ENCODE measurements around the gene SACM1L.

The SACM1L gene

DNA sequence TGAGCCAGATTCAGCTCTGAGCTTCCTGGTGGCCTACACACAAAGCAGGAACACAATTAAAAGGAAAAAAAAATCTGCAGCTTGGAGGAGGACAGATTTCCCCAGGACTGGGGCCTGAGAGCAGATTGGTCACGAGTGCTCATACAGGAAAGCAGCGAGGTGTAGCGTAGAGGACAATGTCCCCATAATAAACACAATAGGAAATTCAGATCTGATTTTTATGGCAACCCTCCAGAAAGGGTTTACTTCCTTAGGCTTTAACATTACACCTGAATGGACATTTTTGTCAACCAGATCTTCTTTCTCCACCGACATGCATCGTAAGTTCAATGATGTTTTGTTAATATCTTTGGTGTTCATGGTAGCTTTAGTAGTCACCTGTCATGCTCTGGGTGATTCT lies 83.9 kb downstream of the SACM1L start:
- Histone ChIP-seq H3K27ac (ENCODE audit: low read depth, low read length) (no peak overlapping the region), H3K27me3 (ENCODE audit: insufficient read depth, low read length) (no peaks in the 10 kb centered on the region)
- 95% methylated on average over 5 of the region's 5 CpGs for WGBS

DNA sequence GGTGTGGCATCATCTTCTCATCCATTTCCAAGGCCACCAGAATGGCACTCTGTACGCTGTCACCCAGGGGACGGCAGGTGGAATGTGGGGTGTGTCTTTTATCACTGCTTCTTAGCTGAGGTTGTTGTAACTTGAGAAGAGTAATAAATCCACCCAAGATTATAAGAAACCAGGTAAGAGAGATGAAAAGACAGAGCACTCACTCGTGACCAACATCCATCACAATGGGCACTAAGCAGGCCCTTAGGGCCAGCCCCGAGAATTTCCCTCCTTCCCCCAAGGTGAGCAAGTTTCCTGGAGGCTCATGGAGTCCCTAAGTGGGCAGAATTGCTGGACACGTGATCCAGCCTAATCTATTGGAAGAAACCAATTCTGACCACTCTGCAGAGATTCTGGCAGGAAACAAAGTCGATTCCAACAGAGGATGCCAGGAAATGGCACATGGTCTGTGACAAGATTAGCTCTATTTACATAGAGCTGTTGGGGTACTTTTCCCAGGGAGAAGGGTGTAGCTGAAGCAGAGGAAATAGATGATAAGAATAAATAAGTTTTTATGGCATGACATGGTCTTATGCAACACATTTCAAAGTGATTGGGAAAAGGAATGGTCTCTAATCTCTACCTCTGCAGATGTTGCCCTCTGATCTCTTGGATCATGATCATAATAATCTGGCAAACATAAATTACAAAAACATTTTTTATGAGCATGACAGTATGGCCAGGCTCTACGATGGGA lies 84.7 kb downstream of the SACM1L start:
- WGBS, result 79% methylated on average over 5 of the region's 7 CpGs
- no peaks in the 10 kb centered on the region for H3K36me3 ChIP-seq (ENCODE audit: insufficient read depth, low read length)
- H3K27me3 ChIP-seq (ENCODE audit: insufficient read depth, low read length), result no peaks in the 10 kb centered on the region

More for the DNA sequence above, 83.9 kb downstream of the SACM1L start:
- Histone ChIP-seq H3K9ac (ENCODE audit: low read depth, low read length) (no peak overlapping the region), H3K4me3 (ENCODE audit: low read length) (no peak overlapping the region), H3K36me3 (ENCODE audit: insufficient read depth, low read length) (no peaks in the 10 kb centered on the region), H3K9me3 (ENCODE audit: insufficient read depth, low read depth, low read length) (no peaks in the 10 kb centered on the region), H3K4me1 (ENCODE audit: insufficient read depth, low read length) (no peaks in the 10 kb centered on the region; the same call in 1 of the 2 replicates)

GRCh38 chr3:45774581-45775521 lies 85.7 kb downstream of the SACM1L start:
- WGBS, result 76% methylated on average over 7 of the region's 8 CpGs
- no peak overlapping the region for H3K27ac ChIP-seq (ENCODE audit: low read depth, low read length)
- H3K36me3 ChIP-seq (ENCODE audit: insufficient read depth, low read length), result no peaks in the 10 kb centered on the region
- H3K9me3 ChIP-seq (ENCODE audit: insufficient read depth, low read depth, low read length), result no peaks in the 10 kb centered on the region
- no peak overlapping the region for H3K4me3 ChIP-seq (ENCODE audit: low read length)
- no peaks in the 10 kb centered on the region for H3K27me3 ChIP-seq (ENCODE audit: insufficient read depth, low read length)
- H3K9ac ChIP-seq (ENCODE audit: low read depth, low read length), result no peak overlapping the region
- H3K4me1 ChIP-seq (ENCODE audit: insufficient read depth, low read length), result no peaks in the 10 kb centered on the region; the same call in 1 of the 2 replicates

More for the DNA sequence above, 84.7 kb downstream of the SACM1L start:
- Histone ChIP-seq H3K9me3 (ENCODE audit: insufficient read depth, low read depth, low read length) (no peaks in the 10 kb centered on the region), H3K4me1 (ENCODE audit: insufficient read depth, low read length) (no peaks in the 10 kb centered on the region; the same call in 1 of the 2 replicates), H3K27ac (ENCODE audit: low read depth, low read length) (no peak overlapping the region), H3K4me3 (ENCODE audit: low read length) (no peak overlapping the region), H3K9ac (ENCODE audit: low read depth, low read length) (no peak overlapping the region)

DNA sequence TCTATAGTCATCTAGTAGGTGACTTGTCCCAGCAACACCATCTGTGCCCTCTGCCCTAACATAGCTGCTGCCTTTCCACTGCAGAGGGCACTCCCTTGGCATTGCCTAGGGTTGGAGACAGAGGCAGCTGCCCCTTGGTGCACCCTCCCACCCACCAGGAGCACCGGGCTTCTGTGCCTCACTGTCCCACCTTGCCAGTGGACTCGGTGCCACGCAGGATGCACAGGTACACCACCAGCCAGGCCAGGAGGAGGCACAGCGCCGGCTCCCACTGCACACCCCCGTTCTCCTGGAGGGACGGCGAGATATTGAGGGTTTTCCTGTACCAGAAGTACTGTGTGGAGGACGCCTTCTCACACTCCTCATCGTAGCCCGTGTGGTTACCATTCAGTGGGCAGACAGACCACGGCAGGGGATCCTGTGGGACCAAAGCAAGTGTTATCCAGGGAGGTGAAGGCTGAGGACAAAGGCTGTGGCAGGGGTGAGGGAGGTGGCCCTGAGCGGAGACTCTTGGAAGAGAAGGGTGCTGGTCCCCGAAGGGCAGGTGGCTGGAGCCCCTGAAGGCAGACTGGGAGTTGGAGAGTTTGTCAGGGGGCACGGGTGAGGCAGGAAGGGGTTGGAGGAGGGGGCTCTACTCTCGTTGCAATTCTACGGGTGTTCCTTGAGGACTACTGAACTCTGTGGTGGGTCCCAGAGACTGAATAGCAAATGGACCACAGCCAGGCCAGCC lies 86.5 kb downstream of the SACM1L start:
- no peaks in the 10 kb centered on the region for H3K9me3 ChIP-seq (ENCODE audit: insufficient read depth, low read depth, low read length)
- H3K27me3 ChIP-seq (ENCODE audit: insufficient read depth, low read length), result no peaks in the 10 kb centered on the region
- no peaks in the 10 kb centered on the region; the same call in 1 of the 2 replicates for H3K4me1 ChIP-seq (ENCODE audit: insufficient read depth, low read length)
- no peaks in the 10 kb centered on the region for H3K36me3 ChIP-seq (ENCODE audit: insufficient read depth, low read length)
- H3K4me3 ChIP-seq (ENCODE audit: low read length), result no peak overlapping the region
- WGBS, result 93% methylated on average over 17 of the region's 17 CpGs
- no peak overlapping the region for H3K9ac ChIP-seq (ENCODE audit: low read depth, low read length)
- H3K27ac ChIP-seq (ENCODE audit: low read depth, low read length), result no peak overlapping the region

- 91% methylated on average over 3 of the region's 3 CpGs for WGBS
- Histone ChIP-seq H3K4me3 (ENCODE audit: low read length) (no peak overlapping the region), H3K27me3 (ENCODE audit: insufficient read depth, low read length) (no peaks in the 10 kb centered on the region), H3K4me1 (ENCODE audit: insufficient read depth, low read length) (no peaks in the 10 kb centered on the region; the same call in 1 of the 2 replicates), H3K27ac (ENCODE audit: low read depth, low read length) (no peak overlapping the region), H3K9ac (ENCODE audit: low read depth, low read length) (no peak overlapping the region), H3K9me3 (ENCODE audit: insufficient read depth, low read depth, low read length) (no peaks in the 10 kb centered on the region), H3K36me3 (ENCODE audit: insufficient read depth, low read length) (no peaks in the 10 kb centered on the region)
Observed at GRCh38 chr3:45776301-45776595, 87.1 kb downstream of the SACM1L start.

- Histone ChIP-seq H3K9me3 (ENCODE audit: insufficient read depth, low read depth, low read length) (no peaks in the 10 kb centered on the region), H3K9ac (ENCODE audit: low read depth, low read length) (no peak overlapping the region), H3K27ac (ENCODE audit: low read depth, low read length) (no peak overlapping the region), H3K36me3 (ENCODE audit: insufficient read depth, low read length) (no peaks in the 10 kb centered on the region), H3K27me3 (ENCODE audit: insufficient read depth, low read length) (no peaks in the 10 kb centered on the region), H3K4me3 (ENCODE audit: low read length) (no peak overlapping the region), H3K4me1 (ENCODE audit: insufficient read depth, low read length) (no peaks in the 10 kb centered on the region; the same call in 1 of the 2 replicates)
- 89% methylated on average over 8 of the region's 8 CpGs for WGBS
Observed at GRCh38 chr3:45776611-45777010, 87.4 kb downstream of the SACM1L start.

DNA sequence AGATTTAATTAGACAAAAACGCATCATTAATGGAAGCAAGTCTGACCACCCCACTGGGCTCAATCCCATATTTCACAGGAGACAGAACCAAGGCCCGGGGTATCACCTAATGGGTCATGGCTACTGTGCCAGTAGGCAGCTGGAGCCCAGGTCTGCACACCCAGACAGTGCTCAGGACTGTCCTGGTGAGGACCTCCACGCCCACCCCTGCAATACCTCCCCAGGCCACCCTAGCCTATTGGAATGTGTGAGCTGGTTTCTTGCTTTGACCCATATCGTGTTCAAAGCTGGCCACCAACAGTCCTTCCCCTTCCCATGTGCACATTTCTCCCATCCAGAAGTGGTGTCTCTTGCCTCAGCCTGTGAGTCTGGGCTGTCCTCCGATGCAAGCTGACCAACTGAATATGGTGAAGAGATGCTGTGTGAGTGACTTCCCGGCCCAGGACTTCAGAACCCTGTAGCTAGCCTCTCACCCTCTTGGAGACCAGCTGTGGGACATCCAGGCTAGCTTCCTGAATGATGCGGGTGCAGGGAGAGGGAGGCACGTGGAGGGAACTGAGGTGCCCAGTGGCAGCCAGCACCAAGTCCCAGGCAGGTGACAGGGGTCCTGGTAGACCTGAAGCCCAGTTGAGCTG lies 88.0 kb downstream of the SACM1L start:
- Histone ChIP-seq H3K9ac (ENCODE audit: low read depth, low read length) (no peak overlapping the region), H3K4me1 (ENCODE audit: insufficient read depth, low read length) (no peaks in the 10 kb centered on the region; the same call in 1 of the 2 replicates), H3K36me3 (ENCODE audit: insufficient read depth, low read length) (no peaks in the 10 kb centered on the region), H3K9me3 (ENCODE audit: insufficient read depth, low read depth, low read length) (no peaks in the 10 kb centered on the region), H3K27ac (ENCODE audit: low read depth, low read length) (no peak overlapping the region), H3K27me3 (ENCODE audit: insufficient read depth, low read length) (no peaks in the 10 kb centered on the region), H3K4me3 (ENCODE audit: low read length) (no peak overlapping the region)
- WGBS, result 91% methylated on average over 8 of the region's 8 CpGs

DNA sequence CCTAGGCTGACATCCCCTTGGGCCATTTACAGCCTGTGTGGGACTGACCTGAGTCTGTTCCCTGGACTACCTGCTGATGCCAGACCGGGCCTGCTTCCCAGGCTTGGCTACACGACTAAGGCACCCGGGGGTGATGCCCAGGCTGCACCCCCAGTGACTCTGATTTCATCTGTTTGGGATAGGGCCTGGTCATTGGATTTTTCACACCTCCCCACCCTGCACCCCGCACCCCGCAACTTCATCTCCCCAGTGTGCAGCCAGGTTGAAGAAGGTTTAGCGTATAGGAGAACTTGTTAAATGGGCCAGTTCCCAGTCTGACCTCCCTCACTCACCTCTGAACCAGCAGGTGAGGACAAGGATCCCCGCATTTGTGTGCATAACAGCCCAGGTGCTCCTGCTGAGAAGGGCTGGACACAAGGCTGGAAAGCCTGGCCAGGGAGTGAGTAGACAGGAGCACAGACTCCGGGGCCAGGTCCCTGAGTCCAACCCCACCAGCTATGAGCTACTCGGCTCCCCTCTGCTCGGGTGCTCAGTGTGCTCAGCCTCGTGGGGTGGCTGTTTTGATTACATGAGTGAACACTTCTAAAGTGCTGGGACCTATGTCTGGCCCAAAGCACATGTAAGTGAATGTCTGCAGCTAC lies 88.7 kb downstream of the SACM1L start:
- H3K36me3 ChIP-seq (ENCODE audit: insufficient read depth, low read length), result no peaks in the 10 kb centered on the region
- H3K9ac ChIP-seq (ENCODE audit: low read depth, low read length), result no peak overlapping the region
- H3K9me3 ChIP-seq (ENCODE audit: insufficient read depth, low read depth, low read length), result no peaks in the 10 kb centered on the region
- H3K27me3 ChIP-seq (ENCODE audit: insufficient read depth, low read length), result no peaks in the 10 kb centered on the region
- no peak overlapping the region for H3K4me3 ChIP-seq (ENCODE audit: low read length)
- no peaks in the 10 kb centered on the region; the same call in 1 of the 2 replicates for H3K4me1 ChIP-seq (ENCODE audit: insufficient read depth, low read length)
- WGBS, result 89% methylated on average over 11 of the region's 11 CpGs
- H3K27ac ChIP-seq (ENCODE audit: low read depth, low read length), result no peak overlapping the region

DNA sequence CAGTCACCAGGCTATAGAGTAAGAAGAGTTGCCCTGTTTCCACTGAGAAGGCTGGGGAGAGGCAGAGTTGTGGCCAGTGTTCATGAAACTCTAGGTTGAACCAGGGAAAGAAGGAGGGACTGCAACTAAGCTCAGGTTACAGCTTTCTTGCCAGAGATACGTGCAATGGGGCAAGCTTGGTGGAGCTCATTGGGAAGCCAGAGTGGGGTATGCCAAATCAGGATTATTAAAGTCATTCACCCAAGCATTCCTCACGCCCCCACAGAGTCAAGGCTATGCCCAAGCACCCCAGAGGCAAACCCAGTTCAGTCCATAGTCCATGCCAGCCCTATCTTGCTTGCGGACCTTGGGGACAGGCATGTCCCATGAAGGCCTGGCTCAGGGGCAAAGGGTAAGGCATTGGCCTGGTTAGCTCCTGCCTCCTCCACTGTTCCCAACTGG lies 89.6 kb downstream of the SACM1L start:
- Histone ChIP-seq H3K27me3 (ENCODE audit: insufficient read depth, low read length) (no peaks in the 10 kb centered on the region), H3K4me1 (ENCODE audit: insufficient read depth, low read length) (no peaks in the 10 kb centered on the region; the same call in 1 of the 2 replicates), H3K36me3 (ENCODE audit: insufficient read depth, low read length) (no peaks in the 10 kb centered on the region), H3K9me3 (ENCODE audit: insufficient read depth, low read depth, low read length) (no peaks in the 10 kb centered on the region), H3K9ac (ENCODE audit: low read depth, low read length) (no peak overlapping the region), H3K4me3 (ENCODE audit: low read length) (no peak overlapping the region), H3K27ac (ENCODE audit: low read depth, low read length) (no peak overlapping the region)
- WGBS, result 84% methylated on average over 3 of the region's 3 CpGs
